ENCODE measurements around the gene KLHL22. TPM values are rescaled to one million over a fixed set of nuclear protein-coding genes. Genes with fewer than 3 reads are reported as not detected.

KLHL22 gene
- total and polyA plus RNA-seq, 2 of the 8 experiments (the other 6 are each of a cell fraction or from before 2014, with no cell fraction given): 9.4 to 16.2 TPM

DNA sequence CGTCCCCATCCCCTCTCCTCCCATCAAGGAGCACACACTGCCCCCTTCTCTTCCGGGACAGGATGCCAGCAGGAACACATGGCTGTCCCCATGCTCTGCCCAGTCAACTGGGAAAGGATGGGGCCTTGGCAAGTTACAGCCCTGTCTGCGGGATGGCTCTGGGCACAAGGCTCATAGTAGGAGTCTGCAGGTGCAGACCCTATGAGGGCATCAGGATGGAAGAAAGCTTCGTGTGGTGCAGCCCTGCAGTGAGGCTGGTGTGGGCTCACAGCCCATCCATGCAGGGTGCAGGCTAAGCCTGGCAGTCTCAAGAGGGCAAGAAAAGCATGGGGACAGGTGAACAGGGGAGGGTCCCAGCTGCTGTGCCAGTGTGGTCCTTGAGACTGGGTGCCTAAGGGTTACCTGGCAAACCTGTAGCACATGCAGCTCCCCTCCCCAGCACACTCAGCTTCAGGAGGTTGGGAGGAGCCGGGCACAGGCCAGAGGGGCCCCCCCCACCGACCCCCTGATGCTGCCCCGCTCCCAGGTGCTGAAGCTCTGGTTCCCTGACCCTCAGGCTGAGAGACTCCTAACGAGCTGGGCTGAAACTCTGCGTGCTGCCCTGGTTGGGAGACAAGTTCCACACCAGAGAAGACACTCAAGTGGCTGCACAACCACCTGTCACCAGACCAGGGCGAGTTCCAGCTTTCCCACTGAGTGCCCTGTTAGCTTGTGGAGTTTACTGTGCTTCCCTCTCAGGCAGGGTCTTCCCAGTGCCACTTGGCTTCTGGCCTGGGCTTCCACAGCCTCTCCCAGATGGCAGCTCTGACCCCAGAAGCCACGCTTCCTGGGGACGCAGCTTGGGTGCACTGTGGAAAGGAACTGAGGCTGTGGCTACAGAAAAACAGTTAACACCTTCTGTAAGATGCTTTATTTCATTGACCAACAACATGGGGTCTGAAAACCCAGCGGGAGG, 54.7 kb downstream of the KLHL22 start:
- H4K20me1 ChIP-seq (replicated peaks in 1 of 2; ENCODE audit: control insufficient read depth in 1 of 2, insufficient read depth in 2 of 2, low read length in 2 of 2): peaks cover 2 to 4% of the 10 kb centered on the region in 2 experiments
- POLR2A ChIA-PET (ENCODE audit: partially characterized antibody): interaction anchor here (0.8 to 1.1 kb wide), 2 partner anchors 11 to 24 kb away, joined by 3 to 4 read pairs; no protein-coding TSS in a partner anchor
- no peak for TF ChIP-seq GTF2F1 (IDR thresholded peaks at IDR 0.05; ENCODE audit: borderline replicate concordance, low read depth, low read length)
- TF ChIP-seq POU5F1 (IDR thresholded peaks at IDR 0.05; ENCODE audit: low read depth, low read length): no peak
- TF ChIP-seq, protein P1, sequence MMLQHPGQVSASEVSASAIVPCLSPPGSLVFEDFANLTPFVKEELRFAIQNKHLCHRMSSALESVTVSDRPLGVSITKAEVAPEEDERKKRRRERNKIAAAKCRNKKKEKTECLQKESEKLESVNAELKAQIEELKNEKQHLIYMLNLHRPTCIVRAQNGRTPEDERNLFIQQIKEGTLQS (IDR thresholded peaks at IDR 0.05; ENCODE audit: insufficient read depth, low read depth, low read length): no peak
- TF ChIP-seq USF2 (IDR thresholded peaks at IDR 0.05; ENCODE audit: low read length): no peak
- TF ChIP-seq TAF1 (IDR thresholded peaks at IDR 0.05; ENCODE audit: low read depth, low read length): no peak
- TF ChIP-seq CBX5 (IDR thresholded peaks at IDR 0.05; ENCODE audit: low read depth, low read length): no peak
- no peak for TF ChIP-seq FOSL1 (IDR thresholded peaks at IDR 0.05; ENCODE audit: insufficient read depth, low read depth, low read length)
- TF ChIP-seq NANOG (IDR thresholded peaks at IDR 0.05; ENCODE audit: insufficient read depth, low read depth, low read length, poor library complexity, severe bottlenecking): no peak
- TF ChIP-seq POLR2A (IDR thresholded peaks at IDR 0.05; ENCODE audit: control extremely low read depth in 1 of 2, low read depth in 2 of 2, low read length in 2 of 2): no peak

More for the DNA sequence above, 54.7 kb downstream of the KLHL22 start:
- no peak overlapping the region for H2AK5ac ChIP-seq (ENCODE audit: low read depth, low read length)
- no peak overlapping the region for H4K8ac ChIP-seq (ENCODE audit: extremely low read depth, insufficient read depth, low read length)
- H2BK5ac ChIP-seq (ENCODE audit: low read depth, low read length): no peak overlapping the region
- 75% methylated on average over 10 of the region's 13 CpGs; no CpG with 5 or more reads in 1 of the 2 experiments for WGBS, 2 experiments (ENCODE audit: extremely low coverage in 1 of 2, insufficient coverage in 1 of 2, insufficient read length in 1 of 2, insufficient replicate concordance in 2 of 2, low coverage in 1 of 2, low lambda C conversion rate in 2 of 2, missing lambda C conversion rate in 1 of 2)
- no peak overlapping the region for H3K4me2 ChIP-seq (ENCODE audit: insufficient read depth in 1 of 2, low read depth in 2 of 2, low read length in 2 of 2)
- H2AFZ ChIP-seq (ENCODE audit: low read length): no peak overlapping the region
- H3K23ac ChIP-seq (ENCODE audit: insufficient read length): no peak overlapping the region
- H3K4me1 ChIP-seq (replicated peaks in 1 of 4; ENCODE audit: control insufficient read depth in 3 of 4, insufficient read depth in 4 of 4, low read length in 3 of 4): peaks cover 0 to 13% (median 6%) of the 10 kb centered on the region in 4 experiments; a peak in 5 of 7 replicates
- H3K27ac ChIP-seq (ENCODE audit: low read depth, low read length): no peak overlapping the region
- no peak overlapping the region for H3K9ac ChIP-seq (replicated peaks in 1 of 4; ENCODE audit: extremely low read depth in 1 of 4, low read depth in 3 of 4, low read length in 3 of 4)
- peaks cover 0 to 3% (median 0%) of the 10 kb centered on the region in 4 experiments; a peak in 1 of 8 replicates for H3K36me3 ChIP-seq (ENCODE audit: control insufficient read depth in 2 of 4, insufficient read depth in 4 of 4, low read length in 3 of 4)
- no peaks in the 10 kb centered on the region for H3K9me3 ChIP-seq (ENCODE audit: insufficient read depth in 2 of 2, low read depth in 1 of 2, low read length in 1 of 2)
- H3K79me1 ChIP-seq (ENCODE audit: low read depth, low read length): no peaks in the 10 kb centered on the region; the same call in 1 of the 2 replicates
- H2BK20ac ChIP-seq (ENCODE audit: low read length): no peak overlapping the region
- CTCF ChIA-PET (ENCODE audit: partially characterized antibody): interaction anchor here (0.6 to 4.2 kb wide), 4 partner anchors 14 to 1124 kb away, joined by 3 to 47 read pairs (median 7); no protein-coding TSS in a partner anchor
- no peaks in the 10 kb centered on the region for H3K79me2 ChIP-seq (ENCODE audit: control insufficient read depth in 1 of 2, insufficient read depth in 2 of 2, low read length in 2 of 2)
- peaks cover 17% of the 10 kb centered on the region; the same call in 1 of the 2 replicates for H3K23me2 ChIP-seq (ENCODE audit: low read depth, low read length)
- DNase-seq (ENCODE audit: low read depth in 1 of 2, low spot score in 2 of 2): no peak
- no peak overlapping the region for H3K14ac ChIP-seq (ENCODE audit: insufficient read length)
- H3K27me3 ChIP-seq (replicated peaks in 1 of 4; ENCODE audit: control insufficient read depth in 3 of 4, extremely low read depth in 1 of 4, insufficient read depth in 3 of 4, low read length in 3 of 4): peaks cover 12 to 33% (median 30%) of the 10 kb centered on the region in 4 experiments
- H3K4me3 ChIP-seq (ENCODE audit: extremely low read depth in 1 of 4, insufficient read depth in 2 of 4, low read depth in 3 of 4, low read length in 4 of 4): no peak overlapping the region
- no peak overlapping the region for H3K4ac ChIP-seq (replicated peaks; ENCODE audit: insufficient read length, low read depth, low read length)
- H4K5ac ChIP-seq (ENCODE audit: insufficient read length, low read depth, low read length): no peak overlapping the region
- no peak overlapping the region for H4K91ac ChIP-seq (replicated peaks; ENCODE audit: insufficient read length, low read length)
- no peak overlapping the region for H3K18ac ChIP-seq (ENCODE audit: extremely low read depth, low read length)
- H2BK120ac ChIP-seq (replicated peaks; ENCODE audit: low read depth, low read length): no peak overlapping the region
- no peak overlapping the region for H2BK12ac ChIP-seq (ENCODE audit: low read depth, low read length)
- H2BK15ac ChIP-seq (ENCODE audit: low read length): no peak overlapping the region
- no peak for FAIRE-seq
- H3K56ac ChIP-seq (replicated peaks; ENCODE audit: insufficient read length, low read depth, low read length): no peak overlapping the region

Data from H1 (cell line).